NCI-H526 (cell line): ENCODE results near the gene AGRN.
"Not testable (repeated sequence)": the region's sequence is repeated elsewhere in the genome, so short reads cannot be mapped to it uniquely, and the experiment has no call there.

Experiments used
- DNase-seq, 2 experiments: peaks; one replicate each; lab custom pipeline; 2025; lab: John Stamatoyannopoulos, UW

Gene AGRN

DNA sequence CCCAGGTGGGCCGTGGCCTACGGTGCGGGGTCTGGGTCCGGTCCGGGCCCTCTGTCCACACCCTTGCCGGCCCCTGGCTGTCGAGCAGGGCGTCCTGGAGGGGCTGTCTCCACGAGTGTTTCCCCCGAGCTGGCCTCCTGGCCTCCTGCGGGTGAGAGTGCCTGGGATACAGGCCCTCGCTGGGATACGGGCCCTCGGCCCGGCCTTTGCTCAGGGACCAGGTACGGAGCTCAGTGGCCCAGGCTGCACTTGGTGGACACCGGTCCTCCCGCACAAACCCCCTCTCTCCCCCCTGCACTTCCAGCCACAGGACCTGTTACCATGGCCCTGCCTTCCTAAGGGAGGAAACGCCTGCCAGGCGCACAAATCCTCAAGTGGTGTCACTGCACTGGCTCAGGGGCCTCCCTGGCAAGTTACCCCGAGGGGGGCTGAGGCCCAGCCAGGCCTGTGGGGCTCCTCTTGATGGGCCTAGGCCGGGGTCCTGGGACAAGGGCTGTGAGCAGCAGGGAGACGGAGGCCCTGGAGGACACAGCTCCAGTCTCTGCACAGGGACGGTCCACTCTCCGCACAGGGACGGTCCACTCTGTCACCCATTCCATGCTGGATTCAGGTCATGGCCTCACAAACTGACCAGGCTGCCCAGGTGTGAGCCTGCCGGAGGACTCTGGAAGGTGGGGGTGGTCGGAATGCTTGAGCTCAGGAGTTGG is 72.4 kb downstream of the AGRN start:
- DNase-seq = no peak

DNA sequence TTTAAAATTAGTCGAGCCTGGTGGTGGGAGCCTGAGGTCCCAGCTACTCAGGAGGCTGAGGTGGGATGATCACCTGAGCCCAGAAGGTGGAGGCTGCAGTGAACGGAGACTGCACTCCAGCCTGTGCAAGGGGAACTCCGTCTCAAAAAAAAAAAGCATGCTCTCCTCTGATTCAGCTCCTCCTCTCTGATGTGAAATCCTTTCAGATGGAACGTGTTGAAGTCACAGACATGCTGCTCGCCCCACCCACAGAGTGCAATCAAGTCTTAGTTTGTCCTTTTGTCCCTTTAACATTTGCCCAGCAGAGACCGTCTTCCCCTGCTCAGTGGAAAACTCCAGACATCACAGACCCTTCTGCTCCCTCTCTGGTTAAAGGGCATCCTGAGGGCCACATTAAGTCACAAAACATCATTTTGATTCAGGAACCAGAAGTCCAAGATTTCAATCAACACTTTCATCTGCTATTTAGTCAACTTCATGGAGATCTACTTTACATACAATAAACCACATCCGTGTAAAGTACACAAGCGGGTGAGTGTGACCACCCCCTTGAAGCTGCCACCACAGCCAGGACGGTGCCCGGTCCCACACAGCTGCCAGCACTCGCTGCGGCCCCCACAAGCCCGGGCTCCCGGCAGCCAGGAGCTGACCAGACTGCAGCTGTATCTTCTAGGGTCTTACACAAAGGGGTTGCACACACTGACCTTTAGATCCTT is 73.1 kb downstream of the AGRN start:
- DNase-seq = no peak

DNA sequence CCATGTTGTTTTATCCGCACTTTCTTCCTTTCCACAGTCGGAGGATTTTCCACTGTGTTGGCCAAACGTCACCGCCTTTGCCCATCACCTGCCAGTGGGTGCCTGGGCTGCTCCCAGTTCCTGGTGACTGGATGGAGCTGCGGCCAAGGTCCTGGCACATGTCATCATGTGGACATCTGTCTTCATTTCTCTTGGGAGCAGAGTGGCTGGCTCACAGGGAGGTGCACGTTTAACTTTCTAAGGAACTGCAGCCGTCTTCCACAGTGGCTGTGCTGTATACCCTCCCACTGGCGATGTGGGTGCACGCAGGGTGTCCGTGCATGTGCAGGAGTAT is 73.7 kb downstream of the AGRN start:
- no peak for DNase-seq

DNA sequence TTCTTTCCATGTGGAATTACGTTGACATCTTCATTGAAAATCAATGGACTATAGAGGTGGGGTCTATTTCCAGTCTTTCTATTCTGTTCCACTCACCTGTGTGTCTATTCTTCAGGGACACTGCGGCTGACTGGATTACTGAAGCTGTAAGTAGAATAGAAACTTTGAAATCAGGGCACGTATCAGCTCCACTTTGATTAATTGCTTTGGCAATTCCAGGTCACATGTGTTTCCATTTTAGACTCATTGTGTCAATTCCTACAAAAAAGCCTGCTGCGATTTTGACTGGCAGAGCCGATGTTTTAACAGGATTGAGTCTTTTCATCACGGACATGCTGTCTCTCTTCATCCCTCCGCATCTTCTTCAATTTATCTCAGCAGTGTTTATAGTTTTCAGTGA is 75.1 kb downstream of the AGRN start:
- no peak for DNase-seq

DNA sequence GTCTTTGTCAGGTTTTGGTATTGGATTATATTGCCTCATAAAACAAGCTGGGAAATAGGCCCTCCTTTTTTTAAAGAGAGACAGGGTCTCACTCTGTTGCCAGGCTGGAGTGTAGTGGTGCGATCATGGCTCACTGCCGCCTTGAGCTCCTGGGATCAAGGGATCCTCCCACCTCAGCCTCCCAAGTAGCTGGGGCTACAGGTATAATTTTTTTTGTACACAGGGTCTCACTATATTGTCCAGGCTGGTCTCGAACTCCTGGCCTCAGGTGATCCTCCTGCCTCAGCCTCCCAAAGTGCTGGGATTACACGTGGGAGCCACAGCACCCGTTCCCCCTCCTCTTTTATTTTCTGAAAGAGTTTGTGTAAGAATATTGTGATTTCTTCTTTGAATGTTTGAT is 76.2 kb downstream of the AGRN start:
- DNase-seq = not testable (repeated sequence)

DNA sequence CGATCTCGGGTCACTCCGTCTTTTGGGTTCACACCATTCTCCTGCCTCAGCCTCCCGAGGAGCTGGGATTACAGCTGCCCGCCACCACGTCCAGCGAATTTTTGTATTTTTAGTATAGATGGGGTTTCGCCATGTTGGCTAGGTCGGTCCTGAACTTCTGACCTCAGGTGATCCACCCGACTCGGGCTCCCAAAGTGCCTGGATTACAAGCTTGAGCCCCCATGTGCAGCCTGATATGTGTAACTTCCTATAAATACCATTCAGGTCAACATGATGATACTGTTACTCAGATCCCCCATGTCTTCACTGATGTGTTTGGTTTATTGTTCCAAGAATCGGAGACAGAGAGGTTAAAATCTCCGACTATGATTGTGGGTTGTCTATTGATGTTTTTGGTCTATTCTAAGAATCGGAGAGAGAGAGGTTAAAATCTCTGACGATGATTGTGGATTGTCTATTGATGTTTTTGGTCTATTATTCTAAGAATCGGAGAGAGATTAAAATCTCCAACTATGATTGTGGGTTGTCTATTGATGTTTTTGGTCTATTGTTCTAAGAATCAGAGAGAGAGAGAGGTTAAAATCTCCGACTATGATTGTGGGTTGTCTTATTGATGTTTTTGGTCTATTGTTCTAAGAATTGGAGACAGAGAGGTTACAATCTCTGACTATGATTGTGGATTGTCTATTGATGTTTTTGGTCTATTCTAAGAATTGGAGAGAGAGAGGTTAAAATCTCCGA is 78.9 kb downstream of the AGRN start:
- no peak for DNase-seq

DNA sequence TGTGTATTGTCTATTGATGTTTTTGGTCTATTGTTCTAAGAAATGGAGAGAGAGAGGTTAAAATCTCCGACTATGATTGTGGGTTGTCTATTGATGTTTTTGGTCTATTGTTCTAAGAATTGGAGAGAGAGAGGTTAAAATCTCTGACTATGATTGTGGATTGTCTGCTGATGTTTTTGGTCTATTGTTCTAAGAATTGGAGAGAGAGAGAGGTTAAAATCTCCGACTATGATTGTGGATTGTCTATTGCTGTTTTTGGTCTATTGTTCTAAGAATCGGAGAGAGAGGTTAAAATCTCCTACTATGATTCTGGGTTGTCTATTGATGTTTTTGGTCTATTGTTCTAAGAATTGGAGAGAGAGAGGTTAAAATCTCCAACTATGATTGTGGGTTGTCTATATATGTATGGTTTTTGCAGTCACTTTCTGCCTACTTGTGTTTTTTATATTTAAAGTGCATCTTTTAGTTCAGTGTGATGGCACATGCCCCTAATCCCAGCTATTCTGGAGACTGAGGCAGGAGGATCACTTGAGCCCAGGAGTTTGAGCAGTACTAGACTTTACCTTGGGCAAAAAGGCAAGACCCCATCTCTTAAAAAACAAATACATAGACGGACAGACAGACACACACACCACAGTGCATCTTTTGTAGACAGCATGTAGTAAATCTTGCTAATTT is 79.7 kb downstream of the AGRN start:
- no peak for DNase-seq

DNA sequence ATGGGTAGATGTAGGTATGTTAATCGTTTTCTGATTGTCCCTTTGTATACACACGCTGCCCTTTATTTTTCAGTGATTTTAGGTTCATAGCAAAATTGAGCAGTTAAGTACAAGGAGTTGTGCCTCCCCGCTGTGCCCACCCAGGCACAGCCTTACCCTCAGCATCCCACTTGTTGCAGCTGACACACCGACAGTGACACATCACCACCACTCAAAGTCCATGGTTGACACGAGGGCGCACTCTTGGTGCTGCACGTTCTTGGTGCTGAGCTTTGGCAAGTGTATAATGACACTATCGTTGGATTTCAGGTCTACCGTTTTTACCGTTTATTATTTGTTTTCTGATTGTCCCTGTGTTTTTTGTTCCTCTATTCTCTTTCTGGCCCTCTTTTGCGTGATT is 80.4 kb downstream of the AGRN start:
- no peak for DNase-seq

DNA sequence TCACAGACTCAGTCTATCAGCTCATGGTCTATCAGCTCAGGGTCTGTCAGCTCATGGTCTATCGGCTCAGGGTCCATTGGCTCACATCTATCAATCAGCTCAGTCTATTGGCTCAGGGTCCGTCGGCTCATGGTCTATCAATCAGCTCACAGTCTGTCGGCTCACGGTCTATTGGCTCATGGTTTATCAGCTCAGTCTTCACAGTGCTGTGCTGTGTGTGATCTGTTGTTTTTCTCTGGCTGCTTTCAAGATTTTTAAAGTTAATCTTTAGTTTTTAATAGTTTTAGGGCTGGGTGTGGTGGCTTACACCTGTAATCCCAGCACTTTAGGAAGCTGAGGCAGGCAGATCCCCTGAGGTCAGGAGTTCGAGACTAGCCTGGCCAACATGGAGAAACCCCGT is 81.6 kb downstream of the AGRN start:
- DNase-seq = no peak

DNA sequence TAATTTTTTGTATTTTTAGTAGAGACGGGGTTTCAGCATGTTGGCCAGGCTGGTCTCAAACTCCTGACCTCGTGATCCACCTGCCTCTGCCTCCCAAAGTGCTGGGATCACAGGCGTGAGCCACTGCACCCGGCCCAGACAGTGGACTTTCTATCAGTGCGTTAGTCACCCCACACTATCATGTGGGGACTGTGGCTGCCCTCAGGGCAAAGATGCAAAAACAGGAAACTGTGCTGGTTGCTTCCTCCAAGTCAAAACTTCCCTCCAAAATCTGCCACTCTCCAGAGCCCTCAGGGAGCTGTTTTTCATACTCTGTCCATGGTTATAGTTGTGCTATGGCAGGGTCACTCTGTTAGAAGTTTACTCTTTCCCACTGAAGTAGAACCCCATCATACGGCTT is 84.2 kb downstream of the AGRN start:
- not testable (repeated sequence) for DNase-seq
